ENCODE results near the gene HS6ST1. TPM values are rescaled to one million over a fixed set of nuclear protein-coding genes. Genes with fewer than 3 reads are reported as not detected.

The HS6ST1 gene
- total and polyA plus RNA-seq, 2 donors (not counting 1 experiment from before 2014, with no cell fraction given), result 16.6 to 59.9 TPM

GRCh38 chr2:128306931-128307460, 11.7 kb downstream of the HS6ST1 start:
- Histone ChIP-seq H3K4me1 (ENCODE audit: control insufficient read depth, extremely low read depth, insufficient read depth, low read length) (peaks cover 35% of the 10 kb centered on the region), H2AFZ (ENCODE audit: low read length) (no peak overlapping the region), H3K4me3 (replicated peaks in 1 of 4; ENCODE audit: control extremely low read depth in 1 of 4, insufficient read depth in 1 of 4, low read depth in 3 of 4, low read length in 4 of 4) (no peak overlapping the region), H3K4me2 (ENCODE audit: extremely low read depth, insufficient read depth, low read length) (peak overlapping the region; percentile 4), H3K9me3 (ENCODE audit: control insufficient read depth, insufficient read depth, low read depth, low read length) (no peaks in the 10 kb centered on the region), H4K20me1 (ENCODE audit: control insufficient read depth, extremely low read depth, insufficient read depth, low read length) (no peaks in the 10 kb centered on the region), H3K79me2 (ENCODE audit: control insufficient read depth, insufficient read depth, low read length) (peaks cover 64% of the 10 kb centered on the region), H3K27me3 (ENCODE audit: control insufficient read depth, insufficient read depth, low read length) (no peaks in the 10 kb centered on the region), H3K36me3 (ENCODE audit: control insufficient read depth, insufficient read depth, low read length) (peaks cover 2% of the 10 kb centered on the region), H3K27ac (ENCODE audit: insufficient read depth, low read length) (peak overlapping the region; percentile 70), H3K9ac (ENCODE audit: insufficient read depth, low read length) (peak overlapping the region; percentile 54)
- DNase-seq (ENCODE audit: low read depth in 2 of 2), result no peak
- TF ChIP-seq EZH2 (IDR thresholded peaks at IDR 0.05; ENCODE audit: low read length, missing control alignments), result no peak
- no peak for TF ChIP-seq CTCF (conservative IDR thresholded peaks at IDR 0.05 in 1 of 2, IDR thresholded peaks at IDR 0.05 in 1 of 2; ENCODE audit: low read depth in 1 of 2, low read length in 2 of 2)

- peak; percentile 47 to 66 for TF ChIP-seq CTCF (conservative IDR thresholded peaks at IDR 0.05 in 1 of 2, IDR thresholded peaks at IDR 0.05 in 1 of 2; ENCODE audit: low read depth in 1 of 2, low read length in 2 of 2)
- TF ChIP-seq EZH2 (IDR thresholded peaks at IDR 0.05; ENCODE audit: low read length, missing control alignments), result no peak
- Histone ChIP-seq H3K9ac (ENCODE audit: insufficient read depth, low read length) (peak overlapping the region; percentile 82), H3K9me3 (ENCODE audit: control insufficient read depth, insufficient read depth, low read depth, low read length) (no peaks in the 10 kb centered on the region), H3K4me2 (ENCODE audit: extremely low read depth, insufficient read depth, low read length) (peak overlapping the region; percentile 68), H4K20me1 (ENCODE audit: control insufficient read depth, extremely low read depth, insufficient read depth, low read length) (no peaks in the 10 kb centered on the region), H3K79me2 (ENCODE audit: control insufficient read depth, insufficient read depth, low read length) (peaks cover 59% of the 10 kb centered on the region), H3K4me1 (ENCODE audit: control insufficient read depth, extremely low read depth, insufficient read depth, low read length) (peaks cover 39% of the 10 kb centered on the region), H3K27me3 (ENCODE audit: control insufficient read depth, insufficient read depth, low read length) (no peaks in the 10 kb centered on the region), H3K36me3 (ENCODE audit: control insufficient read depth, insufficient read depth, low read length) (peaks cover 2% of the 10 kb centered on the region), H3K4me3 (replicated peaks in 1 of 4; ENCODE audit: control extremely low read depth in 1 of 4, insufficient read depth in 1 of 4, low read depth in 3 of 4, low read length in 4 of 4) (peak overlapping the region in 1 of 4 experiments; percentile 32), H2AFZ (ENCODE audit: low read length) (no peak overlapping the region), H3K27ac (ENCODE audit: insufficient read depth, low read length) (peak overlapping the region; percentile 97)
- peak; percentile 97 to 99 for DNase-seq (ENCODE audit: low read depth in 2 of 2)
Observed at GRCh38 chr2:128306081-128306930, 12.4 kb downstream of the HS6ST1 start.

- peaks cover 59% of the 10 kb centered on the region for H3K79me2 ChIP-seq (ENCODE audit: control insufficient read depth, insufficient read depth, low read length)
- no peaks in the 10 kb centered on the region for H4K20me1 ChIP-seq (ENCODE audit: control insufficient read depth, extremely low read depth, insufficient read depth, low read length)
- peak overlapping the region; percentile 82 for H3K9ac ChIP-seq (ENCODE audit: insufficient read depth, low read length)
- peak overlapping the region in 1 of 4 experiments; percentile 32 for H3K4me3 ChIP-seq (replicated peaks in 1 of 4; ENCODE audit: control extremely low read depth in 1 of 4, insufficient read depth in 1 of 4, low read depth in 3 of 4, low read length in 4 of 4)
- TF ChIP-seq EZH2 (IDR thresholded peaks at IDR 0.05; ENCODE audit: low read length, missing control alignments) (no peak), CTCF (conservative IDR thresholded peaks at IDR 0.05 in 1 of 2, IDR thresholded peaks at IDR 0.05 in 1 of 2; ENCODE audit: low read depth in 1 of 2, low read length in 2 of 2) (no peak)
- H3K9me3 ChIP-seq (ENCODE audit: control insufficient read depth, insufficient read depth, low read depth, low read length), result no peaks in the 10 kb centered on the region
- peaks cover 2% of the 10 kb centered on the region for H3K36me3 ChIP-seq (ENCODE audit: control insufficient read depth, insufficient read depth, low read length)
- H3K27ac ChIP-seq (ENCODE audit: insufficient read depth, low read length), result peak overlapping the region; percentile 97
- H2AFZ ChIP-seq (ENCODE audit: low read length), result no peak overlapping the region
- H3K27me3 ChIP-seq (ENCODE audit: control insufficient read depth, insufficient read depth, low read length), result no peaks in the 10 kb centered on the region
- peaks cover 45% of the 10 kb centered on the region for H3K4me1 ChIP-seq (ENCODE audit: control insufficient read depth, extremely low read depth, insufficient read depth, low read length)
- H3K4me2 ChIP-seq (ENCODE audit: extremely low read depth, insufficient read depth, low read length), result peak overlapping the region; percentile 68
- DNase-seq (ENCODE audit: low read depth in 2 of 2), result peak in 1 of 2 donors; percentile 45
Observed at GRCh38 chr2:128305555-128306080, 13.1 kb downstream of the HS6ST1 start.
